K562 (cell line): ENCODE data around the gene LGALS8. TPM values are rescaled to one million over a fixed set of nuclear protein-coding genes. Genes with fewer than 3 reads are reported as not detected.

Experiments
- ATAC-seq: fragments of 200-7000 bp; cut with Tn5 transposase; 3 replicates; pipeline ENCODE4 v1.9.1; 2020; ENCODE audit warnings: moderate library complexity
- BruUV-seq: library from RNA; stranded (reverse); fragments of 400-500 nt; replicated peaks from 2 replicates; lab custom pipeline; 2021; lab: Mats Ljungman, UMichigan
- CTCF ChIA-PET: fragments of 300-600 bp; formaldehyde crosslinking; extraction: SDS; loops from one replicate; lab custom pipeline; 2021; ENCODE audit warnings: low intra/inter-chr PET ratio; lab: Yijun Ruan, JAX
- POLR2A ChIA-PET: fragments of 300-600, 350-650 bp; sonication (Branson Sonifier 250); formaldehyde crosslinking; extraction: SDS; loops from one replicate; lab custom pipeline; 2021; ENCODE audit warnings: antibody characterized with exemption, inconsistent platforms; lab: Yijun Ruan, JAX
- DNase-seq, 4 experiments: peaks; one replicate each; pipeline versions ENCODE4 v3.0.0 to v3.0.0-alpha.2; 2011 to 2018; ENCODE audit warnings: low spot score in 3 of 4, mixed read lengths in 3 of 4; ENCODE audit errors: extremely low read depth in 1 of 4
- FAIRE-seq: peaks from 2 replicates; lab custom pipeline; 2011; peaks lifted over from hg19 to GRCh38; lab: Jason Lieb, UNC
- H2AFZ ChIP-seq: 2 replicates; pipeline ENCODE4 v1.6.0; 2011; ENCODE audit warnings: low read depth, low read length, control low read depth, inconsistent platforms
- H3K27ac ChIP-seq: fragments of 200-600 bp; 3 replicates; pipeline ENCODE4 v1.8.0; 2011; ENCODE audit warnings: low read depth, mild to moderate bottlenecking, control low read depth, inconsistent platforms, low read length, moderate library complexity, mixed read lengths; ENCODE audit errors: extremely low read depth
- H3K27me3 ChIP-seq, 2 experiments: fragments of 300-600 bp in 1 of 2; 2 replicates in 1 of 2; 3 replicates in 1 of 2; pipeline versions ENCODE4 v1.6.0 to v1.8.0; 2011; ENCODE audit warnings: inconsistent platforms in 2 of 2, low read length in 2 of 2, mild to moderate bottlenecking in 1 of 2, mixed read lengths in 1 of 2, moderate library complexity in 1 of 2; ENCODE audit not compliant: control insufficient read depth in 2 of 2, insufficient read depth in 2 of 2
- H3K36me3 ChIP-seq: fragments of 300-600 bp; 3 replicates; pipeline ENCODE4 v1.8.0; 2011; ENCODE audit warnings: mild to moderate bottlenecking, low read length, inconsistent platforms; ENCODE audit not compliant: control insufficient read depth, insufficient read depth
- H3K4me1 ChIP-seq, 2 experiments: fragments of 200-600 bp in 1 of 2; replicated peaks in 1 of 2; 2 replicates in 1 of 2; 3 replicates in 1 of 2; pipeline versions ENCODE4 v1.5.1 to v1.8.0; 2011; ENCODE audit warnings: inconsistent platforms in 2 of 2, low read length in 2 of 2, mild to moderate bottlenecking in 1 of 2, mixed read lengths in 1 of 2, moderate library complexity in 1 of 2; ENCODE audit not compliant: control insufficient read depth in 2 of 2, insufficient read depth in 2 of 2
- H3K4me2 ChIP-seq: 2 replicates; pipeline ENCODE4 v1.6.1; 2011; ENCODE audit warnings: low read length, control low read depth, inconsistent platforms, mixed read lengths; ENCODE audit not compliant: insufficient read depth
- H3K4me3 ChIP-seq: fragments of 200-600 bp; sonication (generic), shearing (Covaris generic); 2 replicates; pipeline ENCODE4 v1.5.1; 2016; ENCODE audit warnings: control low read depth, inconsistent platforms
- H3K79me2 ChIP-seq: fragments of 200-600 bp; 3 replicates; pipeline ENCODE4 v1.8.0; 2011; ENCODE audit warnings: low read length, inconsistent platforms; ENCODE audit not compliant: control insufficient read depth, insufficient read depth
- H3K9ac ChIP-seq, 2 experiments: 2 replicates each; pipeline versions ENCODE4 v1.6.0 to v1.6.1; 2011; ENCODE audit warnings: low read depth in 2 of 2, low read length in 2 of 2, control low read depth in 1 of 2, inconsistent platforms in 1 of 2, mild to moderate bottlenecking in 1 of 2, mixed read lengths in 1 of 2; ENCODE audit not compliant: insufficient read depth in 1 of 2
- H3K9me1 ChIP-seq: one replicate; pipeline ENCODE4 v1.6.0; 2011; ENCODE audit warnings: inconsistent platforms, mild to moderate bottlenecking, low read length, moderate library complexity; ENCODE audit not compliant: control insufficient read depth, insufficient read depth
- H3K9me3 ChIP-seq: replicated peaks from 2 replicates; pipeline ENCODE4 v1.5.1; 2011; ENCODE audit warnings: low read depth, low read length, inconsistent platforms; ENCODE audit not compliant: control insufficient read depth, insufficient read depth
- H4K20me1 ChIP-seq: replicated peaks from 2 replicates; pipeline ENCODE4 v1.6.1; 2011; ENCODE audit warnings: low read length, inconsistent platforms, mixed read lengths; ENCODE audit not compliant: control insufficient read depth, insufficient read depth
- ASH1L ChIP-seq: fragments of 450-650 bp; IDR thresholded peaks from 2 replicates; pipeline ENCODE4 v1.6.1; 2018; ENCODE audit warnings: borderline replicate concordance, mild to moderate bottlenecking, low read depth; ENCODE audit not compliant: partially characterized antibody
- NR4A1 ChIP-seq, 2 experiments: fragments of 250-450 bp in 1 of 2; fragments of 450-650 bp in 1 of 2; sonication (Bioruptor Pico) in 1 of 2; IDR thresholded peaks; 2 replicates each; pipeline versions ENCODE4 v1.4.0 to v1.6.1; 2016 to 2020; ENCODE audit warnings: mild to moderate bottlenecking in 2 of 2, missing compliant biosample characterization in 1 of 2, missing genetic modification characterization in 1 of 2, moderate library complexity in 1 of 2
- RFX5 ChIP-seq: IDR thresholded peaks from 2 replicates; pipeline ENCODE4 v1.6.1; 2011; ENCODE audit warnings: low read depth, mild to moderate bottlenecking, improper control_type of control experiment, low read length
- TBL1XR1 ChIP-seq, 2 experiments: IDR thresholded peaks; 2 replicates each; pipeline ENCODE4 v1.6.1; 2012; ENCODE audit warnings: improper control_type of control experiment in 2 of 2, low read length in 2 of 2, mild to moderate bottlenecking in 1 of 2
- ZBTB17 ChIP-seq: fragments of 450-650 bp; formaldehyde crosslinking; IDR thresholded peaks from 2 replicates; pipeline ENCODE4 v1.4.0; 2020; ENCODE audit warnings: mild to moderate bottlenecking
- ZBTB33 ChIP-seq: sonication (generic); formaldehyde crosslinking; IDR thresholded peaks from 2 replicates; pipeline ENCODE4 v1.8.1; 2023; ENCODE audit warnings: mild to moderate bottlenecking, missing genetic modification reagents
- ZFP30 ChIP-seq: fragments of 250-450 bp; sonication (Bioruptor Pico); IDR thresholded peaks from 2 replicates; pipeline ENCODE4 v1.8.0; 2022; ENCODE audit warnings: moderate library complexity, mild to moderate bottlenecking, inconsistent platforms, borderline replicate concordance
- ZNF512 ChIP-seq: IDR thresholded peaks from 2 replicates; pipeline ENCODE4 v1.6.1; 2016; ENCODE audit warnings: missing genetic modification characterization, missing compliant biosample characterization
- ZNF589 ChIP-seq: fragments of 200-800 bp; sonication (Bioruptor generic); IDR thresholded peaks from 2 replicates; pipeline ENCODE4 v1.6.1; 2016; ENCODE audit warnings: low read depth, missing genetic modification characterization, missing compliant biosample characterization
- ZNF717 ChIP-seq: fragments of 250-450 bp; sonication (Bioruptor Pico); IDR thresholded peaks from 2 replicates; pipeline ENCODE4 v1.5.0; 2021
- ZNF75A ChIP-seq: fragments of 450-650 bp; formaldehyde crosslinking; IDR thresholded peaks from 2 replicates; pipeline ENCODE4 v1.4.0; 2020; ENCODE audit warnings: mild to moderate bottlenecking
- ZZZ3 ChIP-seq: fragments of 450-650 bp; IDR thresholded peaks from 2 replicates; pipeline ENCODE4 v1.6.1; 2016; ENCODE audit warnings: antibody characterized with exemption, mild to moderate bottlenecking, moderate library complexity
- WGBS: fragments of 100-300 bp; shearing (Covaris generic); methylation state at CpG from one replicate; pipeline ENCODE4 v1.1.6; 2016; ENCODE audit warnings: low coverage, mixed read lengths; ENCODE audit not compliant: insufficient coverage; ENCODE audit errors: missing lambda C conversion rate; 5-methylcytosine and 5-hydroxymethylcytosine counted together
- in situ Hi-C: fragments of 300-500 bp; cut with MboI; formaldehyde crosslinking; loops from 4 replicates; pipeline ENCODE4 v1.15.0; 2018; ENCODE audit warnings: inconsistent platforms, mixed read lengths
- intact Hi-C: fragments of 100-400 bp; cut with micrococcal nuclease; formaldehyde crosslinking; loops from 2 replicates; pipeline ENCODE4 v1.14.2; 2022
- polyA plus RNA-seq, 8 experiments: library from polyadenylated mRNA; depleted of rRNA in 4 of 8; stranded (reverse) in 5 of 8; unstranded in 3 of 8; fragments of >200 nt; fragmentation: Nextera tagmentation in 2 of 8; fragmentation: Illumina TruSeq in 1 of 8; extraction: Ambion mirVana in 2 of 8; extraction: Trizol in 1 of 8; gene quantifications; 2 replicates each; pipeline versions ENCODE4 v1.2.1 to v1.2.3, GENCODE V29; 2011 to 2014; ENCODE audit warnings: inconsistent platforms in 1 of 8, missing spikeins in 1 of 8
- total RNA-seq, 7 experiments: library from RNA; depleted of rRNA in 6 of 7; stranded (reverse); fragments of >200 nt in 6 of 7; fragmentation: Illumina TruSeq in 2 of 7; extraction: Trizol in 2 of 7; gene quantifications; 2 replicates each; pipeline versions ENCODE4 v1.2.1 to v1.2.3, GENCODE V29; 2011 to 2021; ENCODE audit warnings: low replicate concordance in 1 of 7
- TF ChIP-seq, protein P1 (sequence below), 3 experiments: IDR thresholded peaks in 2 of 3; conservative IDR thresholded peaks in 1 of 3; 2 replicates each; pipeline ENCODE4 v1.5.1; 2011 to 2012; ENCODE audit warnings: low read length in 3 of 3, mild to moderate bottlenecking in 3 of 3, control low read depth in 2 of 3, improper control_type of control experiment in 1 of 3, inconsistent platforms in 1 of 3, low read depth in 1 of 3, mixed read lengths in 1 of 3, moderate library complexity in 1 of 3; ENCODE audit not compliant: insufficient read depth in 2 of 3

LGALS8 gene
- total and polyA plus RNA-seq, 9 of the 15 experiments (the other 6 are each of a cell fraction or from before 2014, with no cell fraction given): 57.4 to 87.7 (median 70.3) TPM

DNA sequence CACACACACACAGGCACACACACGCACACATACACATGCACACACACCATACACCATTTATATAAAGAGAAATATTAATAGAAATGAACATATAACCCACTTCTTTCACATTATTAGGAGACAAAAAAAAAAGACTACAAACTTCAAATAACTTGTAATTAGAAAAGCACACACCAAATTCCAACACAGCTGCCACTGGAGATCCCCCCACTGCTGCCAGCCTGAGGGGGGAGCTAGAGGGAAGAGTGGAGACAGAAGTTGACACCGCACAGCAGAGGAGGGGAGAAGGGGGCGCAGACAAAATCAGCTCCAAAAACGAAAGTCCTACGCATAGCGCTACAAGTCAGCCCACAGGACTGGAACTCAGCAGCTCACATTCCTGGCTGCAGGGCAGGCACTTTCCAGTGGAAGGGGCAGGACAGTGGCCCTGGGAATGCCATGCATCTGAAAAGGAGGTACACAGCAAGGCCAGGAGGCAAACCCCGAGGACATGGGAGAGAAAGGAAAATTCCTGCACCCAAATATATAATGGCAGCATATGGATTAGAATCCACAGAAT, 36.5 kb downstream of the LGALS8 start:
- in situ Hi-C loops: no loop called here
- H3K36me3 ChIP-seq: peaks cover 95% of the 10 kb centered on the region
- no TSS peak for BruUV-seq
- no peaks in the 10 kb centered on the region for H3K79me2 ChIP-seq
- no peaks in the 10 kb centered on the region for H3K9me1 ChIP-seq
- ChIA-PET CTCF (no interaction called here), POLR2A (interaction anchor here (0.7 to 2.6 kb wide), 4 partner anchors 11 to 1112 kb away, joined by 3 to 14 read pairs (median 4); no protein-coding TSS in a partner anchor)
- intact Hi-C loops: no loop called here
- H2AFZ ChIP-seq: no peak overlapping the region
- no peak overlapping the region for H3K27ac ChIP-seq
- no peak overlapping the region for H3K4me2 ChIP-seq
- H4K20me1 ChIP-seq: no peaks in the 10 kb centered on the region
- H3K9ac ChIP-seq: no peak overlapping the region
- no peak overlapping the region for H3K4me3 ChIP-seq
- 88% methylated on average over 7 of the region's 7 CpGs for WGBS
- FAIRE-seq (no peak), DNase-seq (no peak), ATAC-seq (peak; percentile 76)
- no peaks in the 10 kb centered on the region for H3K4me1 ChIP-seq
- H3K27me3 ChIP-seq: no peaks in the 10 kb centered on the region
- TF ChIP-seq NR4A1 (CRISPR knock-in tag; IDR thresholded peaks at IDR 0.05) (no peak), NR4A1 (tag; IDR thresholded peaks at IDR 0.05) (no peak), ZNF512 (tag) (no peak), ZZZ3 (no peak), ASH1L (no peak), ZNF717 (CRISPR knock-in tag) (no peak), ZFP30 (CRISPR knock-in tag) (no peak), ZBTB17 (CRISPR knock-in tag) (no peak), TBL1XR1 (IDR thresholded peaks at IDR 0.05; ENCODE audit: low read length in 2 of 2) (no peak), ZBTB33 (peak; percentile 40; the same call in 1 of the 2 replicates), RFX5 (no peak), ZNF75A (CRISPR knock-in tag) (no peak), ZNF589 (no peak)
- TF ChIP-seq, protein P1, sequence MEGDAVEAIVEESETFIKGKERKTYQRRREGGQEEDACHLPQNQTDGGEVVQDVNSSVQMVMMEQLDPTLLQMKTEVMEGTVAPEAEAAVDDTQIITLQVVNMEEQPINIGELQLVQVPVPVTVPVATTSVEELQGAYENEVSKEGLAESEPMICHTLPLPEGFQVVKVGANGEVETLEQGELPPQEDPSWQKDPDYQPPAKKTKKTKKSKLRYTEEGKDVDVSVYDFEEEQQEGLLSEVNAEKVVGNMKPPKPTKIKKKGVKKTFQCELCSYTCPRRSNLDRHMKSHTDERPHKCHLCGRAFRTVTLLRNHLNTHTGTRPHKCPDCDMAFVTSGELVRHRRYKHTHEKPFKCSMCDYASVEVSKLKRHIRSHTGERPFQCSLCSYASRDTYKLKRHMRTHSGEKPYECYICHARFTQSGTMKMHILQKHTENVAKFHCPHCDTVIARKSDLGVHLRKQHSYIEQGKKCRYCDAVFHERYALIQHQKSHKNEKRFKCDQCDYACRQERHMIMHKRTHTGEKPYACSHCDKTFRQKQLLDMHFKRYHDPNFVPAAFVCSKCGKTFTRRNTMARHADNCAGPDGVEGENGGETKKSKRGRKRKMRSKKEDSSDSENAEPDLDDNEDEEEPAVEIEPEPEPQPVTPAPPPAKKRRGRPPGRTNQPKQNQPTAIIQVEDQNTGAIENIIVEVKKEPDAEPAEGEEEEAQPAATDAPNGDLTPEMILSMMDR (IDR thresholded peaks at IDR 0.05 in 2 of 3, conservative IDR thresholded peaks at IDR 0.05 in 1 of 3; ENCODE audit: insufficient read depth in 2 of 3, low read depth in 1 of 3, low read length in 3 of 3): peak in 2 of 3 experiments; percentile 24 to 29; a peak in 3 of 6 replicates
- H3K9me3 ChIP-seq: no peaks in the 10 kb centered on the region
